GM18858 (cell line): Measurements from ENCODE around the gene RPL37A.
"Not testable (repeated sequence)": the region's sequence is repeated elsewhere in the genome, so short reads cannot be mapped to it uniquely, and the experiment has no call there.

Experiments used
- ATAC-seq: cut with Tn5 transposase; IDR thresholded peaks from one replicate; pipeline ENCODE4 v1.9.1; 2021; ENCODE audit not compliant: unreplicated experiment

RPL37A gene

GRCh38 chr2:216516730-216517350 is 18.2 kb downstream of the RPL37A start:
- no peak for ATAC-seq

DNA sequence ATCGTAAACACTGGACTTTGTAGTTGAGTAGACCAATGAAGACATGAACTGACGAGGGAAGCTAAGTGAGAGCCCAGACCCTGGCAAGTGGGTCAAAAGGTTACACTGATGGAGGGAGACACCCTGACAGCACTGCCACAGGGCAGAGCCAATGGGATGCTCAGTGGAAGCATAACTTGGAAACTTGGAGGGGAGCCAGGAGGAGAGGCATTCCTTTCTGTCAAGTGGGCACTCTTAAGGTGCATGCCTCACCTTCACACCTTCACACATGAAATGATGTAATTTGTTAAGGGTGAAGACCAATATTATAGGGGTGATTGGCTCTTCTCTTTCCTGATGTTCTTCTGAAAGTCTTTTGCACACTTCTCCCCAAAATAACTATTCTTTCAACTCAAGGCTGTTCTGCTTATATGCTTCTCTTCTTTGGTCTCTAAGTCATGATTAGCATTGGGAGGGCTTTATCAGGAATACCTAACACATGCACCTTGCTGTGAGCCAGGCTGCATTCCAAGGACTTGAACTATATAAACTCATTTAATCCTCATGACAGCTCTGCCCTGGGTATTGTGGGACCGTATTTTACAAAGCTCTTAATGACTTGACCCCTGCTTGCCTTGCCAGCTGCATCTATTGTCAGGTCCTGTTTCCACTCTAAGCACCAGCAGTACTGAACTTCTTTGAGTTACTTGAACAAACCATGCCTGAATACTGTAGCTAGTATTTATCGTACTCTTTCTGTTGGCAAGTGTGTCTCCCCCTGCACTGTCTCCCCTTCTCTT is 19.0 kb downstream of the RPL37A start:
- ATAC-seq: no peak

DNA sequence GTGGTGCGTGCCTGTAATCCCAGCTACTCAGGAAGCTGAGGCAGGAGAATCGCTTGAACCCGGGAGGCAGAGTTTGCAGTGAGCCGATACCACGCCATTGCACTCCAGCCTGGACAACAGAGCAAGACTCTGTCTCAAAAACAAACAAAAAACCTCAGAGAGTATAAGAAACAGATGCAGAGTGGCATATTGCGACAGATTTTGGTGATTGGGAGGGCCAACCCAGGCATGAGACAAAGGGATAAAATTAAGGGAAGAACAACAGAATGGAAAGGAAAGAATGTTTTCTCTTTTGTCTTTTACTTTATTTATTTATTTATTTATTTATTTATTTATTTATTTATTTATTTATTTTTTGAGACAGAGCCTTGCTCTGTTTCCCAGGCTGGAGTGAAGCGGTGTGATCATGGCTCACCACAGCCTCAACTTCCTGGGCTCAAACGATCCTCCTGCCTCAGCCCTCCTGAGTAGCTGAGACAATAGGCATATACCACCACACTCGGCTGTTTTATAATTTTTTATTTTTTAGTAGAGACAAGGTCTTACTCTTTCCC is 20.0 kb downstream of the RPL37A start:
- not testable (repeated sequence) for ATAC-seq

DNA sequence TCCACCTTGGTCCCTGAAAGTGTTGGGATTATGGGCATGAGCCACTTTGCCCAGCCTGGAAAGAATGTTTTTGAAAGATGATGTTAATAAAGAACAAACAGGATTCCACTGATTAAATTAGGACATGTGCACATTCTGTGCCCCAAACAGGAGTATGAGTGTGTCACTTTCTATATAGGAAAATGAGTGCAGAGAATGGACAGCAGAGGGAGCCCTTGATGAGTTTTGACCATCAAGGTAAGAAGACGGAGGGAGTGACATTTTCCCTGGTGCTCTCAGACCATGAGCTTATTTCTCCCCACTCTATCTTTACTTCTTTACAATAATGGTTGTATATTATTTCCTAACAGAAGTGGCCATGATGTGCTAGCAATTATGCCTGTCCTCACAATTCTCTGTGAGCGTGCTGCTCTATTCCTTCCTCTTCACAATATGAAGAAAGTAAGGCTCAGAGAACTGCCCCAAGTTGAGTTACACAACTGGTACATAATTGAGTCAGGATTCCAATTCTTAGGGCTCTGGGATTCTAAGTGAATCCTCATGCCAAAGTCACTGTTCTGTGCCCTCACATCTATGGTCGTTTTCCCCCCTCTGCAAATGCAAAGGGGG is 20.6 kb downstream of the RPL37A start:
- peak; percentile 57 for ATAC-seq

DNA sequence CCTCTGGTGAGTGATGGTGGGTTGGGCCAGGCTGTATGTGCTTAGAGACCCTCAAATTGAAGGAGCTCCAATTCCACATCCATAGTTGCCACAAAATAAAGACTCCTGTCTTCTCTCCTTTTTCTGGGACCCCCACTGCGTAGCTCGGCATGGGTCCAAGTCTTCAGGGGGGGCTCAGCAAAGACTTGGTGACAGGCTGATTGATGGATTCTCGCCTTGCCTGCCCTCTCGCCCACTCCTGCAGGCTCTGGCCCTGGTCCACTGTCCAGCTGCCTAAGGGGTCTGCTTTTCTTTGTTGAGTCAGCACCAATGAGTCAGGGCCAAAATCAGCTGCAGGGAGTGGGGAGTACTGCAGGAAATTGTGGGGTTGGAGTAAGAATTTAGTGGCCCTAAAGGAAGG is 21.5 kb downstream of the RPL37A start:
- ATAC-seq: no peak

GRCh38 chr2:216522892-216523502 is 24.4 kb downstream of the RPL37A start:
- no peak for ATAC-seq

GRCh38 chr2:216525972-216526371 is 27.3 kb downstream of the RPL37A start:
- ATAC-seq: no peak

- ATAC-seq: no peak
Observed at GRCh38 chr2:216526939-216527338, 28.3 kb downstream of the RPL37A start.

DNA sequence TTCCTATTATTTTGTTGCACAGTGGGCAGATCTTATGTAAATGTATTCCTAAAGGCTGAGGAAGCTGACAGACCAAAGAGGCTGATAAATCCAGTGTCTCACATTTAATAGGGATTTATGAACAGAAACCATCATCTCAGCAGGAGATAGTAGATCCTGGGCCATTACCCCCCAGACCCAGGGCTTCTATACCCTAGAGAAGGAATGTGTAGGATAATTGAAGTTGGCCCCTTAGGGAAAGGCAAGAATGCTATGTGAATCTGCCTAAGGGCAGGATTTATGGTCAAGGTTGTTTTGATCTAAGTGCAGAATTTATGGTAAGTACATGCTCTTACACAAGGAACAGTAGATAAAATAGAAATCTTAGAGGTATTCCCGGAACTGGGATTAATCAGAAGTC is 29.0 kb downstream of the RPL37A start:
- no peak for ATAC-seq

GRCh38 chr2:216532562-216532961 is 33.9 kb downstream of the RPL37A start:
- ATAC-seq: no peak

DNA sequence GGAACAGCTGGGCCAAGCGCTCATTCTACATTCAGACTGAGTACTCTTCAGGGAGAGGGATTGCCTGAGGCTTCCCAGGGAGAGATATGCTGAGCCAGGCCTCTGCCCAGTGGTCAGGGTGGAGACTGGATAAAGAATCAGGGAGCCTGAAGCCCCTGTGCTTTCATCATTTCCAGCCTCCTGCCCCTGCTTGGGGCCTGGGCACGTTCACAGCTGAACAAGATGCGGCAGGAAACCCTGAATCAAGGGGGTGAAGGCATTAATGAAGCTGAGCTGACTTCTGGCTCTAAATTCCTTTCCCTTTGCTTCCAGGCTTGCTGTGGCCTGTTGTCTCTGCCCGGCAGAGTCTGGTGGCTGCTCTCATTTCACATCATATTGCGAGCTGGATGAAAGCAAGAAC is 35.0 kb downstream of the RPL37A start:
- ATAC-seq: no peak

GRCh38 chr2:216534809-216535208 is 36.2 kb downstream of the RPL37A start:
- ATAC-seq: no peak

- no peak for ATAC-seq
Observed at GRCh38 chr2:216535454-216535995, 36.9 kb downstream of the RPL37A start.

- no peak for ATAC-seq
Observed at GRCh38 chr2:216536734-216537210, 38.1 kb downstream of the RPL37A start.

DNA sequence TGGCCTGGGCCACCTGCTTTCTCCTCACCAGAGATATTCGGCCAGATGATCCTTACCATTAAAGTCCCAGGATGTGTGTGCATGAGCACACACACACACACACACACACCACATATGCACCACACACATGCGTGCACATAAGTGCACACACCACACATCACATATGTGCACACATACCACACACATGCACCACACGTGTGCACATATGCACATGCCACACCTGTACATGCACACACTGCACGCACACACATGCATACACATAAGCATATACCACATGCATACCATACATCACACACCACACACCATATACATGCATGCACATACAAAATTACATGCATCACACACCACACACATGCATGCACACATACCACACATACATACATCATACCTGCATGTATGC is 38.7 kb downstream of the RPL37A start:
- ATAC-seq: no peak

GRCh38 chr2:216538538-216538937 is 39.9 kb downstream of the RPL37A start:
- no peak for ATAC-seq

DNA sequence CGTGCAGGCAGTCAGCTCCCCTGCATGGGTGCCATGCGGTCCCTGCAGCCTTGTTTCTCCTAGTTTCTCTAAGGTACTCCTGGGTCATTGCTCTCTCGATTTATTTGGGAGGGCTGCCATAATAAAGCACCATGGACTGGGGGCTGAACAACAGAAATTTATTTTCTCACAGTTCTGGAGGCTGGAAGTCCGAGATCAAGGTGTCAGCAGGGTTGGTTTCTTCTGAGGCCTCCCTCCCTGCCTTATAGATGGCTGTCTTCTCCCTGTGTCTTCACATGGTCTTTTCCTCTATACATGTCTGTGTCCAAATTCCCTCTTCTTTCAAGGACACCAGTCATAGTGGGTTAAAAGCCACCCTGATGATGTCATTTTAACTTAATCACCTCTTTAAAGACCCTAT is 40.5 kb downstream of the RPL37A start:
- no peak for ATAC-seq

DNA sequence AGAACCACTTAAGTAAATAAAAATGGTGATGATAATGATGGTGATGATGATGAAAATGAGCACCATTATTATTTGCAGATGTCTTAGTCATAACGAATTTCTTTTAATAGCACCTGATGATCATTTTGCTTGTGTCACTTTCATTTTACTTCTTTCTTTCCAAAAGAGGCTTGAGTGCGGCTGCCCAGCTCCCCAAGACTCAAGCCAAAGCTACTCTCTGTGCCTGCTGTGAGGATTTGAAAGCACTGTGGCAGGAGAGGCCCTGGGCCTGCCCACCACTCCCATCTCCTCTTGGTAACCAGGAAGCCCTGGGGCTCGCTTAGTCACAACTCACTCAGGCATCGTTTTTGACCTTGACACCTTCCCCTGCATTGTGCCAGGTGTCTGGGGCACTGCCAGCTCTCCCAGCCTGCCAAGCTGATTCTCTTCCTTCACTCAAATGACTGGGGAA is 41.2 kb downstream of the RPL37A start:
- ATAC-seq: peak; percentile 61

- no peak for ATAC-seq
Observed at GRCh38 chr2:216540920-216541319, 42.3 kb downstream of the RPL37A start.

DNA sequence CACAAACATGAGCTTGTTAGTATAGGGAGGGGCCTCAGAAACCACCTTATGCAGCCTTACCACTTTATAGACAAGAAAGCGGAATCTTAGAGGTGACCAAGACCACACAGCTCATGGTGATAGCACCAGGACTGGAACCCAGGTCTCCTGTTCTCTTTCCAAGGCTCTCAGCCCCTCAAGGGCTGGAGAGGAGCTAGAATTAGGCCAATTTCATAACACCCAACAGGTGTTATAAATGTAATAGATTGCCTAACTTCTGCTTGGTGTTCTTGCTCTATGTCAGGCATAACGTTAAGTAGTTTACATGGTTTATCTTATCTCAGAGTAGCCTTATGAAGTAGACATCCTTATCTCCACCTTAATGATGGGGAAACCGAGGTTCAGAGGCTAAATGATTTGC is 42.9 kb downstream of the RPL37A start:
- ATAC-seq: no peak

- no peak for ATAC-seq
Observed at GRCh38 chr2:216545359-216545758, 46.7 kb downstream of the RPL37A start.
